Measurements from ENCODE around the gene GUCA1A.

The GUCA1A gene

DNA sequence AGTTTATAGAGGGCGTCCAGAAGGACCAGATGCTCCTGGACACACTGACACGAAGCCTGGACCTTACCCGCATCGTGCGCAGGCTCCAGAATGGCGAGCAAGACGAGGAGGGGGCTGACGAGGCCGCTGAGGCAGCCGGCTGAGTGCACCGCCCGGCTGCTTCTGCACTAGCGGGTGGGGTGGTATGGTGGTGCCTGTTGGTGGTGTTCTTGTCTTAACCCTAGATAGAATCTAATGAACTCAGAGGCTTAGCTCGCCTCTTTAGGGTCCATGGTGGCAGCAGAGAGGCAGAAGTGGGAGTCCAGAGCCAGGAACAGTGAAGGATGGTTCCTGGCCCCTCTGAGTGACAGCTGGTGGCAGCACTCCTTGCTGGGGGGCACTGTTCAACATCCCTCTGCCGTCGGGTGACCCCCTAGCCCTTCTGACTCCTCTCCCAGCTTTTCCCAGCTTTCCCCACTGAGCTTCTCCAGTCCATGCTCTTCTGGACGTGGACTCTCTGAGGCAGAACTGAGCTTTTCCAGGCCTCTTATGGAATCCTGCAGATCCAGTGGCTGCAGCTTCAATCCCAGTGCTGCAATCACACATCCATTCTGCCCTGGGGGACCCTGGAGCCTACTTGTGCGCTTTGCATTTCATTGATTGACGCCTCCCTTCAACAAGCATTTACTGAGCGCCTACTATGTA is 6.2 kb downstream of the GUCA1A start:
- TF ChIP-seq ESRRG (CRISPR knock-in tag; IDR thresholded peaks at IDR 0.05) (no peak), OSR1 (CRISPR knock-in tag; IDR thresholded peaks at IDR 0.05) (no peak), ISL1 (CRISPR knock-in tag; IDR thresholded peaks at IDR 0.05) (no peak), TCF4 (CRISPR knock-in tag; IDR thresholded peaks at IDR 0.05; ENCODE audit: borderline replicate concordance) (no peak), PATZ1 (CRISPR knock-in tag; IDR thresholded peaks at IDR 0.05; ENCODE audit: borderline replicate concordance) (no peak), ZNF8 (CRISPR knock-in tag; IDR thresholded peaks at IDR 0.05) (no peak), ZNF565 (CRISPR knock-in tag; conservative IDR thresholded peaks at IDR 0.05; ENCODE audit: low read depth) (no peak), TSHZ2 (CRISPR knock-in tag; IDR thresholded peaks at IDR 0.05) (no peak), ARNTL (CRISPR knock-in tag; IDR thresholded peaks at IDR 0.05; ENCODE audit: borderline replicate concordance, low read depth) (no peak), BACH2 (CRISPR knock-in tag; IDR thresholded peaks at IDR 0.05; ENCODE audit: borderline replicate concordance) (no peak), POU6F1 (CRISPR knock-in tag; IDR thresholded peaks at IDR 0.05; ENCODE audit: borderline replicate concordance, low read depth) (no peak), TOX (CRISPR knock-in tag; IDR thresholded peaks at IDR 0.05; ENCODE audit: borderline replicate concordance) (no peak), CSDC2 (CRISPR knock-in tag; IDR thresholded peaks at IDR 0.05) (no peak), PPARA (CRISPR knock-in tag; IDR thresholded peaks at IDR 0.05; ENCODE audit: borderline replicate concordance) (no peak), ZC3H10 (CRISPR knock-in tag; IDR thresholded peaks at IDR 0.05) (no peak), ZFP30 (CRISPR knock-in tag; IDR thresholded peaks at IDR 0.05) (no peak), ZNF70 (CRISPR knock-in tag; IDR thresholded peaks at IDR 0.05) (no peak)
- ATAC-seq: no peak; the same call in 2 of the 3 replicates

DNA sequence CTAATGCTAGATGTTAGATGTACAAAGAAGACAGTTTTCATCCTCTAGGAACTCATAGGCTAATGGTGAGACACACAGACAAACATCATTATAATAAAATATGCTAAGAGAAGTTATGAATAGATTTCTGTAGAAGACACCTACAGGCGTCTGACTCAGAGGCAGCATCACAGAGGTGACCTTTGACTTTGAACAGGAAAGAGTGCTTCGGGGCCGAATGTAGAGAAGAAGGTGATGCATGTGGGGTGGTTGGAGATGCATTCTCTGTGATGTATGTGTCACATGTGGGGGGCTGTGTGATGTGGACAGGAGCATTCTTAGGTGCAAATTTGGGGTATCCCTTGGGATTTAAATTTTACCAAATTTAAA is 6.8 kb downstream of the GUCA1A start:
- TF ChIP-seq POU6F1 (CRISPR knock-in tag; IDR thresholded peaks at IDR 0.05; ENCODE audit: borderline replicate concordance, low read depth): no peak
- no peak for TF ChIP-seq ARNTL (CRISPR knock-in tag; IDR thresholded peaks at IDR 0.05; ENCODE audit: borderline replicate concordance, low read depth)
- no peak for TF ChIP-seq RARB (CRISPR knock-in tag; IDR thresholded peaks at IDR 0.05)
- TF ChIP-seq, protein P1, sequence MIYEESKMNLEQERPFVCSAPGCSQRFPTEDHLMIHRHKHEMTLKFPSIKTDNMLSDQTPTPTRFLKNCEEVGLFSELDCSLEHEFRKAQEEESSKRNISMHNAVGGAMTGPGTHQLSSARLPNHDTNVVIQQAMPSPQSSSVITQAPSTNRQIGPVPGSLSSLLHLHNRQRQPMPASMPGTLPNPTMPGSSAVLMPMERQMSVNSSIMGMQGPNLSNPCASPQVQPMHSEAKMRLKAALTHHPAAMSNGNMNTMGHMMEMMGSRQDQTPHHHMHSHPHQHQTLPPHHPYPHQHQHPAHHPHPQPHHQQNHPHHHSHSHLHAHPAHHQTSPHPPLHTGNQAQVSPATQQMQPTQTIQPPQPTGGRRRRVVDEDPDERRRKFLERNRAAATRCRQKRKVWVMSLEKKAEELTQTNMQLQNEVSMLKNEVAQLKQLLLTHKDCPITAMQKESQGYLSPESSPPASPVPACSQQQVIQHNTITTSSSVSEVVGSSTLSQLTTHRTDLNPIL (CRISPR knock-in tag; IDR thresholded peaks at IDR 0.05; ENCODE audit: low read depth): no peak
- no peak for TF ChIP-seq ISL1 (CRISPR knock-in tag; IDR thresholded peaks at IDR 0.05)
- no peak for TF ChIP-seq ZNF70 (CRISPR knock-in tag; IDR thresholded peaks at IDR 0.05)
- no peak for TF ChIP-seq ZFP30 (CRISPR knock-in tag; IDR thresholded peaks at IDR 0.05)
- no peak for TF ChIP-seq ZFP3 (CRISPR knock-in tag; IDR thresholded peaks at IDR 0.05)
- no peak for TF ChIP-seq ZNF8 (CRISPR knock-in tag; IDR thresholded peaks at IDR 0.05)
- no peak for TF ChIP-seq TSHZ2 (CRISPR knock-in tag; IDR thresholded peaks at IDR 0.05)
- no peak for TF ChIP-seq PATZ1 (CRISPR knock-in tag; IDR thresholded peaks at IDR 0.05; ENCODE audit: borderline replicate concordance)
- TF ChIP-seq ESRRG (CRISPR knock-in tag; IDR thresholded peaks at IDR 0.05): no peak
- TF ChIP-seq ZC3H10 (CRISPR knock-in tag; IDR thresholded peaks at IDR 0.05): no peak
- no peak for TF ChIP-seq GLIS3 (CRISPR knock-in tag; IDR thresholded peaks at IDR 0.05)
- no peak for TF ChIP-seq CSRNP3 (CRISPR knock-in tag; IDR thresholded peaks at IDR 0.05)
- ATAC-seq: no peak

All from SK-N-SH treated with all-trans-retinoic acid at 6 μM for 48 hours (cell line).